Suppressor macrophage (primary cell): ENCODE data around the gene SIGLEC14.

Source experiments
- DNase-seq, 4 experiments: peaks; one replicate each; pipeline ENCODE4 v3.0.0-alpha.2; 2020 to 2022

Gene SIGLEC14

DNA sequence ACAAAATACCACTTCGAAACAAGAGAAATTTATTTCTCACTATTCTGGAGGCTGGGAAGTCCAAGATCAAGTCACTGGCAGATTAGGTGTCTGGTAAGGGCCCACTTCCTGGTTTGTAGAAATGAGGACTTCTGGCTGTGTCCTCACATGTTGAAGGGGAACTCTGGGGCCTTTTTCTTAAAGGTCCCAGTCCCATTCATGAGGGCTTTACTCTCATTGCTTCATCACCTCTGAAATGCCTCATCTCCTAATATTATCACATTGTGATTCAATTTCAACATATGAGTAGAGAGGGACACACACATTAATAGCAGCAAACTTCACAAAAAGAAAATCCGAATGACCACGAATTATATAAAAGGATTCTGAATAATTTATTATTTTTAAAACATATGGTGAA is 21.6 kb upstream of the SIGLEC14 start:
- peak; percentile 55 to 82 (median 70) for DNase-seq

DNA sequence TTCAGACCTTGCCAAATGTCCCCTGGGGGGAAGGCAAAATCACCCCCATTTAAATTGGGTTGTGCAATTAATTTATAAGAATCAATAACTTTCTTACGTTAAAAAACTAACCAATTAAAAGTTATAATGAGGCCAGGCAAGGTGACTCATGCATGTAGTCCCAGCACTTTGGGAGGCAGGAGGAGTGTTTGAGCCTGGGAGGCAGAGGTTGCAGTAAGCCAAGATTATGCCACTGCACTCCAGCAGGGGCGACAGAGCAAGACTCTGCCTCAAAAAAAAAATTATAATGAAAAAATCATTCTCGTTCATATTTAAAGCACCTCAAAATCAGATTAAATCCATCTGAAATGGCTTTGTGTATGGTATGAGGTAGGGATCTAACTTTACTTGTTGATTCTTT is 18.4 kb upstream of the SIGLEC14 start:
- DNase-seq: peak in 1 of 4 experiments; percentile 0

DNA sequence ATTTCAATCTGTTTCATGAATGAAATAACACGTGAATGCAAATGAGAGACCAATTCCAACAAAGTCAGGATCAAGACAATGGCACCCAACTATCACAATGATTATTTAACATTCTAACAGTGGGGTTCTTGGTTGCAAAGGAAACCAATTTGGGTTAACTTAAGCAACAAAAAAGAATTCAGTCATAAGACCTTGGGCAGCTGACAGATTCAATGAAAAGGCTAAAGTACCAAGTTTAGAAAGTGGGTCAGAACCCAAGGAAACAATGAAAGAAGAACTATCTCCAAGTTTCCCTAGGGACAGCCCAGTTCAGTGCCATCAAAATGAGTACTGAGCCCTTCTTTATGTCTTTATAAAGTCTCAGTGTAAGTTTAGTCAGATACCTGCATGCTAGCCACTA is 17.5 kb upstream of the SIGLEC14 start:
- peak in 1 of 4 experiments; percentile 0 for DNase-seq

DNA sequence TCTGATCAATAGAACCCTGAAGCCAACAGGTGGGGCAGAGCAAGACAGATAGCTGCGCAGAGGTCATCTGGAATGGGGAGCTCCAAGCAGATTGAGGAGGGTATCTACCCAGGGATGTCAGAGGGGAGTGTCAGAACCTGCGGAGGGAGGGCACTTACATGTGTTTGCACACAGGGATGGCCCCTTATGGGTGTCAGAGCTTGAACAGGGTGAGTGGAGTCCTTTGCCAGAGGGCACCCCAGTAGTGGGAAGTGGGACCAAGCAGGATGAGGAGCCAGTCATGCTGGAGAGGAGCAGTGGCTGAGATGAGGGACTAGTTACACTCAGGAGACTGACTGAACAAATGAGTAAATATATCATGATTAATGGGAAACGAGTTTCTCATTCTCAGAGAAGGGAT is 17.0 kb upstream of the SIGLEC14 start:
- DNase-seq: peak in 1 of 4 experiments; percentile 0

DNA sequence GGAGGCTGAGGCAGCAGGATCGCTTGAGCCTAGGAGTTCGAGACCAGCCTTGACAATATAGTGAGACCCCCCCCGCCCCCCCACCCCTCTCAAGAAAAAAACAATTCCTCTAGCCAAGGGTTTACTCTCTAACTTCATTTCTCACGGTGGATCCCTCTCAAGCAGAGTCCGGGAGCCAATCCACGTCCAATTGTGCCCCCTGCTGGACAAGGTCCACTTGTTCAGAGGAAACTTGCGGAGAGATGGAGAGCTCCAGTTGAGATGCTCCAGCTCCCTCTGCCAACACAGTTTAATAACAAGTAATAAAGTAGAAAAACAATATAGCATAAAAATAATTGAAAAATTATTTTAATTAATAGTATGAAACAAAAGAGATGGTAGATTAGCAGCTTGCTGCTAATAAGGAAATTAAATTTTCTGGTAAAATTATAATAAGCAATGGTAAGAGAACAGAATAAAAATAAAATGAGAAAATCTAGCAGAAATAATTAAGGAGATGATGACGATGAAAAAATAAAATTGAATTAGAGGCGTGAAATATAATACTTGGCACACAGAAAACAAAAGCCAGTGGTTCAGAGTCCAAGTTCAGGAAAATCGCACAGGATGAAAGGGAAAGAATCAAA is 14.5 kb upstream of the SIGLEC14 start:
- DNase-seq: peak; percentile 90 to 95 (median 94)

DNA sequence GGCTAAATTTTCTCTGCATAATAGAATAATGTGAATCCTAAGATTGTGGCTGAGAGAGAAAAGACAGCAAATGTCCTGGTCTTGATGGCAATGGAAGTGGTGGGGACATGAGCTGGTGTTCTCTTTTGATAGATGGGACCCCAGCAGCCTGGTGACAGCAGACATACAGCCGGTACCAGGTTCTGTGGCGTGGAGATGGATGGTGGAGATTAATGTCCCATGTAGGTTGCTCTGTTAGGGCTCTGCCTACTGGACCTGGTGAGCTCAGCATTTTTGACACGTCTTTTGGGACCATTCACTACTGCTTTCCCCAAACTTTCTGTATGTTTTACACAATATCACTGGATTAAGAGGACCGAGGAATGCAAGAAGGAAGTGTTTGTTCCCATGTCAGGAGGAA is 8.2 kb upstream of the SIGLEC14 start:
- DNase-seq: peak in 1 of 4 experiments; percentile 1

DNA sequence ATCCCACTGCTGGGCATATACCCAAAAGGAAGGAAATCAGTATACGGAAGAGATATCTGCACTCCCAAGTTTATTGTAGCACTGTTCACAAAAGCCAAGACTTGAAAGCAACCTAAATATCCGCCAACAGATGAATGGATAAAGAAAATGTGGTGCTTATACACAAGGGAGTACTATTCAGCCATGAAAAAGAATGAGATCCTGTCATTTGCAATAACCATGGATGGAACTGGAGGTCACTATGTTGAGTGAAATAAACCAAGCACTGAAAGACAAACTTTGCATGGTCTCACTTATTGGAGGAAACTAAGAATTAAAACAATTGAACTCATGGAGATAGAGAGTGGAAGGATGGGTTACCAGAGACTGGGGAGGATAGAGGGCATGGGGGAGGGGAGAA is 6.5 kb upstream of the SIGLEC14 start:
- peak in 1 of 4 experiments; percentile 0 for DNase-seq

DNA sequence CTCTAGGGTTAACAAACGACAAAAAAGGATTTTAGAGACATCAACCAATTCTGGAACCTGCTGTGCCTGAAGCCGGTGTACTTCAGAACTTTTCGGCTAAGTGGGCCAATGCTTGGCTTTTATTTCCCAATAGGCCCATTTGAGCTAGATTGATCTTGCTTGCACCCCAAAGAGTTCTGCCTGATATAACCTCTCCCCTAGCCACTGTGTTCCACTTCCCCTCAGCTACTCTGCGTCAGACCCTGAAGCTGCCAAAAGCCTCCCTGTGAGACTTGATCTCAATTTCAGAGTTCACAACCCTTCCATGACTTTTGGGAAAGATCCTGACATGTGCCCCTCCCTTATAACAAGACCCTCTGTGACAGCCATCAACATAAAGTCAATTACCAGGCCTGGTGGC is 5.6 kb upstream of the SIGLEC14 start:
- DNase-seq: peak; percentile 44 to 65 (median 59)

DNA sequence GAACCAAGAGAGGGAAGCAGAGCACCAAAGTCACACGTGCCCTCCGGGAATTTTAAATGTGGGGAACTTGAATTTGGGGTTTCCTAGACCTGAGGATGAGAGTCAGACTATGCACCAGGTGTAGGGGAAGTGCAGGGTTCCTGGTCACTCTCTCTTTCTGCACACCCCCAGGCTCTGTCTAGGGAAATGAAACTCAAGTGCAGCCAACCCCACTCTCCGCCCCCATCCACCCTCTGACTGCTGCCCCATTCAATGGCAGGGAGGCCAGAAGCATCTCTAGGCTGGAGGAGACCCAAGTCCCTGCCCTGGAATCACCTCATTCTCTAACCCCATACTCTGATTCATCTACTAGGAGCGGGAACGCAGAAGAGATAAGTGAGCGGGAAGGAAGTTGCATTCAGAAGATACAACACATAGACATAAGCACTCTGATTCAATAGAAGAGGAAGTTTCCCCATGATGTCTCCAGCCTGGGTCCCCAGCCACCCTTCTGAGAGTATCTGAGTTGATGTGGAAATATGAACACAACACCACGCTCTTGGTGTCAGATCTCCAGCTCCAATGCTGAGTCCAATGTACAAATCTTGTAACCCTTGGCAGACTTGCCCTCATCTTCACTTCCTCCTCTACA is 4.7 kb upstream of the SIGLEC14 start:
- DNase-seq: peak; percentile 89 to 95 (median 90)

DNA sequence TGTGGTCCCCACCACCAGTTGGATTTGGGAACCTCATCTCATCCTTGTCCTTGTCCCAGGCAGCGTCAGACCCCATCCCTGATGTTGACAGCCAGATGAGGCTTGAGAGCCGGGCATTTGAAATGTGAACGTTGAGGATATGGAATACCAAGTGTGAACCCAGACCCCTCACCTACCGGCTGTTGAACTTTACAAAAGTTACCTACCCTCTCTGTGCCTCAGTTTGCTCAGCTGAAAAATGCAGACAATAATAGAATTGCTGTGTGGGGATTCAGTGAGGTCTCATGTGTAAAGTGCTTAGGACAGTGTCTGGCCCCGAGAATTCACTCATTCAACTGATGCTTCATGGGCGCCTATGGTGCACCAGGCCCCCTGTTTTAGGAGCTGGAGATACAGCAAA is 693 bp upstream of the SIGLEC14 start:
- DNase-seq: peak in 1 of 4 experiments; percentile 0

DNA sequence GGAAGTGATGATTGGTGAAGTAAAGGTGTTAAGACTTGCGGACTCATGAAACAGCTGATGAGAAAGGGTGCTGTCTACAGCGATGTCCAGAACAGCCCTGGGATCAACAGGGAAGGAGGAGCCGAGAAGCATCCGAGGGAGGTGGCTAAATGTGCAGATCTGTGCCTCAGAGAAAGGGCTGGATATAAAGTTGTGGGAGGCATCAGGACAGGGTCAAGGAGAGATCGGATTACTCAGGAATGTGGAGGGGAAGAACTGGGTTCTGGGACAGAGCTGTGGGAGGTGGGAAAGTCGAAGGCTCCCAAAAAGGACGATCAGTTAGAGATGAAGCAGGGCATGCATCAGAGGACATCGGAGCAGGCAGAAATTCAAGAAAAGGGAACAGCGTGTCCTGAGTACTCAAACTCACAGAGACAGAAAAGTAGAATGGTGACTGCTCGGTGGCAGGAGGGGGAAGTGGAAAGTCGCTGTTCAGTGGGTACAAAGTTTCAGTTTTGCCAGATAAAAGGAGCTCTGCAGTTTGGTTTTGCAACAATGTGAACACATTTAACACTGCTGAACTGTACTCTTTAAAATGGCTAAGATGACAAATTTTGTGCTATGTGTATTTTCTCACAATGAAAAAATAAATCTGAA is 1.9 kb downstream of the SIGLEC14 start:
- DNase-seq: peak in 2 of 4 experiments; percentile 45 to 72

DNA sequence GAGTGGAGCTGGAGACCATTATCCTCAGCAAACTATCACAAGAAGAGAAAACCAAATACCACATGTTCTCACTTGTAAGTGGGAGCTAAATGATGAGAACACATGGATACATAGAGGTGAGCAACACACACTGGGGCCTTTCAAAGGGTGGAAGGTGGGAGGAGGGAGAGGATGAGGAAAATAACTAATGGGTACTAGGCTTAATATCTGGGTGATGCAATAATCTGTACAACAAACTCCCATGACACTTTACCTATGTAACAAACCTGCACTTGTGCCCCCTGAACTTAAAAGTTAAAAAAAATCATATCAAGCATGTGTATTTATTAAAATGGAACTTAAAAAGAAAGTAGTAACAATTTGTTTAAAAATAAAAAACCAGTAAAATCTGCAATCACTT is 5.0 kb downstream of the SIGLEC14 start:
- DNase-seq: no peak

DNA sequence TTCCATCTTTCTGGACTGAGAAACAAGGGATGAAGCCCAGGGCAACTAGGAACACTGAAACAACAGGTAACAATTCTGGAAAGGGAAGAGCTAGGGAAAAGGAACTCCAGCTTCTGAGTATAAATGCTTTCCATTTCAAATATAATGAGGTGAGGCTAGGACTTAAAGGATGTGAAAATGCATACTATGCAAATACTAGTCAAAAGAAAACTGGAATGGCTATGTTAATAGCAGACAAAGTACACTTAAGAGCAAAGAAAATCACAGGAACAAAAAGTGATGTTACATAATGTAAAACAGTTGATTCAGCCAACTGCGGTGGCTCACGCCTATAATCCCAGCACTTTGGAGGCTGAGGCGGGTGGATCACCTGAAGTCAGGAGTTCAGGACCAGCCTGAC is 6.2 kb downstream of the SIGLEC14 start:
- DNase-seq: no peak

DNA sequence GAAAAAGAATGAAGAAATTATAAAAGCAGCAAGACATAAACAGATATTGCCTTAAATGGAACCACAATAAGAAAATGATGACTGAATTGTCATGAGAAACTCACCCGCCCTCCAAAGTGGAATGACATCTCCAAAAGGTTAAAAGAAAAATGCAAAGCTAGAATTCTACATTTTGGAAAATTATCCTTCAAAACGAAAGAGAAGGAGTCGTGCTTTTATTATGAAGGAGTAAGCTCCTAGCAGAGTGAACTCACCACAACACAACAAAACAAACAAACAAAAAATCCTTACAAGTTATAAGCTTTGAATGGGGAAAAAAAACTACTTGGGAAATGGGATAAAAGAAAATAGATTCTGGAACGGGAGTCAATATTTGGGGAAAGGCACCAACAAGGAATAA is 6.7 kb downstream of the SIGLEC14 start:
- no peak for DNase-seq

DNA sequence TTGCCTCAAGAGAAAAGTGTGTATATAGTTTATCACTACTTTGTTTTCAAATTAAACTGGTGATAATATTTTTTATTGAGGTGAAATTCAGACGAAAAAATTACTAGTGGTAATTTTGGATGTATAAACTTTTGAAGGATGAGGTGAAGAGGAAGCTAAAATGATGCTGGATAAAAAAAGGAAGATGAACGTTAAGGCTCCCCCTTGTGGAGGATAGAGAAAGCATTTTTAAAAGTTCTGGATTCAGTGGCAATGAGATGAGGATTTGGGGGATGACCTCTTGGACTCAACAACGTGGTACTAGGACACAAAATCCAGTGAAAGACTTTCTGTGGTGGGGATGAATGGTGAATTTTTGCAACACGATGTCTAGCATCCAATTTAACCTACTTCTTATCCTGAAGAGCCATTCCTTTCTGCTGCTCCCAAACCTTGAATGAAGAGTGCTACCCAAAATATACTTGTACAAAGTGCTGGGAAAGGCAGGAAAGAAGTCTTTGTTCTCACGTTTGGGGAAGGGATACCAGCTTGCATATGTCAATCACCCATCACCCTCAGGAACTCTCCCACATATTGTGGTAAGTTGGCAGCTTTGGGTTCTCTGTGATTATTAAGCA is 9.2 kb downstream of the SIGLEC14 start:
- peak in 1 of 4 experiments; percentile 75 for DNase-seq

DNA sequence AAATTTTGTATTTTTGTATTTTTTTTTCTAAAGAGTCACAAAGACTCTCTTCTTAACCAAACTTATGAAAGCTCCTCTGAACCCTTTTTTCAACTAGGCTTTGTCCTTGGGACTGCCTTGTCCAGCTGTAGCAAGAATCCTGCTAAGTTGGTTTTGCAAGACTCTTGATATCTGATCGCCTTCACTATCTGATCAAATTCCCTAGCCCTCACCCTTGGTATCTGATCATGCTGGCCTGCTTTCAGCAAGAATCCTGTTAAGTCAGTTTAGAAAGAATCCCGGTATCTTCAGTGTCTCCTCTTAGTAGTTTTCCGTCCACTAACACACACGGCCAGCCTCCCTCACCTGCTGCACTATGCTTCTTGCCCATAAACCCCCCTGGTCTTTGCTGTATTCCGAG is 14.5 kb downstream of the SIGLEC14 start:
- DNase-seq: no peak

DNA sequence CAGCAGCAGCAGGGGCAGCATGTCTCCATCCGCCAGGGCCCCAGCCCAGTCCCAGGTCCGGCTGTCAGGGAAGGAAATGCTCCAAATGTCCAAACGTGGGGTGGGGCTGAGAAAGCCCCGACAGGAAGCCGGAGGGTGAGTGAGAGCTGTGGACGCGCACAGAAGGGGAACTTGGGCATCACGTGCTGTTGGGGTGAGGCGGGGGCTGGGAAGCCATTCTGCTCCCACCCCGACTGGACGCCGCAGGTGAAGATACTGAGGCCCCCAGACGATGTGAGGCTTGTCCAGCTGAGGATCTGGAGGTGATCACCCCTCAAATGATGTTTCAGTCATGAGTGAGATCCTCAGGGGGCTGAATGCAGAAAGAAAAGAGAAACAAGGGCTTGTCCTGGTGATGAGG is 16.3 kb downstream of the SIGLEC14 start, which contains the start of gene SIGLEC5:
Gene SIGLEC5, minus strand, starts transcription at position 87 of the 400 bp plus-strand sequence. Its CDS starts 66 bp downstream, at position 21.
- peak in 3 of 4 experiments; percentile 0 to 42 (median 37) for DNase-seq

DNA sequence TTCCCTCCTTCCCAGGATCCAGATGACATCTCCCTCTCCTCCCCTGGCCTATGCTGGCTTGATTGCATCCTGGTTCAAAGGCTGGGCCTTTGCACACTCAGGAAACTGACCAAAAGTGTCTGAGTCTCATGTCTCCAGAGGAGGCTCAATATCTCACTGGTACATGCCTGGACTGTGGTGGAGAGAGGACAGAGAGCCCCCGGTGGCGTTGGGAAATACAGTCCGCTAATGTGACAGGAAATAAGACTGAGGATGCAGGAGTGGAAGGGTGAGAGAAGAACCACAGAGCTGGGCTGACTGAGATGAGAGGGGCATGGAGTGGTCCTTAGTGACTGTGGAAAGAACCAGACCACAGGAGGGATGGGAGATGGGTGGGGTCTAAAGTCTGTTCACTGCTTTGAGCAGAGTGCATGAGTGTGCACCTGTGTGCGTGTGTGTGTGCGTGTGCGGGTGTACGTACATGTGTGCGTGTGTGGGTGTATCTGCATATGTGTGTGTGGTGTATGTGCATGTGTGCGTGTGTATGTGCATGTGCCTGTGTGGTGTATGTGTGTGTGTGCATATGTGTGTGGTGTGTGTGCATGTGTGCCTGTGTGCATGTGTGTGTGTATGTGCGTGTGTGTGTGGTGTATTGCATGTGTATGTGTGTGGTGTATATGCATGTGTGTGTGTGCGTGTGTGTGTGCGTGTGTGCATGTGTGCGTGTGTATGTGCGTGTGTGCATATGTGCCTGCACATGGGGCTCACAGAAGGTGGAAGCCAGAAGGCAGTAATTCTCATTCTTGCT is 18.3 kb downstream of the SIGLEC14 start:
- peak in 1 of 4 experiments; percentile 2 for DNase-seq

DNA sequence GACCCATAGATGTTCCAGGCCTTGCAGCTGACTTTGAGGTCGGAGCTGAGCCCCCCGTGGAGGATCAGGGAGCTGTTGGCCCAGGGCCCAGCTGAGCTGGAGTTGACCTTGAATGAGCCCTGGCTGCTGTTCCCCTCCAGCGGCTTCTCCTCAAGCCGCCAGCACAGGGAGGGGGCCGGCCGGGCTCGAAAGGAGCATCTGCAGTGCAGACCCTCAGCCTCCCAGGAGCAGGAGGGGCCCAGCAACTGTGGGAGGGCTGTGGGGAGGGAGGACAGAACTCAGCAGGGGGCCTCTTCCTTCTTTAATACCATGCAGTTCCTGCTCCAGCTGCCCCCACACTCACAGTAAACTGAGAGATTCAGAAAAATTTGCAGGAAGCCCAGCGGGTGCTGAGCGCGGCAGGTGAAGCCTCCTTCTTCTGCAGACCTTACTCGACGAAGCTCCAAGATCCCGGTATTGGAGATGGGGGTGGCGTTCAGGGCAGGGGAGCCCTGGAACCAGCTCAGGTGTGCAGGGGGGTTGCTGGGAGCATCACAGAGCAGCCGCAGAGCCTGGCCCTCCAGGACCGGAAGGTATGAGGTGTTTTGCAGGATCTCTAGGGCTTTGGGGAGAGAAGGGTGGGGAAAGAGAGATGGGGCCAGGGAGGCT is 19.0 kb downstream of the SIGLEC14 start:
- DNase-seq: peak in 1 of 4 experiments; percentile 0

DNA sequence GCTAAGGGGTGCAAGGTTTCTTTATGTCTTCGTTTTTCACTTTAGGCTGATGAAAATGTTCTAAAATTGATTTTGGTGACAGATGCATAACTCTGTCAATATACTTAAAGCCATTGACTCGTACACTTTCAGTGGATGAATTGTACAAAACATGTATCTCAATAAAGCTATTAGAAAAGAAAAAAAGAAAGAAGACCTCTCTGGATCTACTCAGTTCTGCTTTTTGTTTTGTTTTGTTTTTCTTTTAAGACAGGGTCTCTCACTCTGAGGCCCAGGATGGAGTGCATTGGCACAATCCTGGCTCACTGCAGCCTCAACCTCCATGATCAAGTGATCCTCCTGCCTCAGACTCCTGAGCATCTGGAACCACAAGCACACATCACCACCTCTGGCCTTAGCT is 19.9 kb downstream of the SIGLEC14 start:
- DNase-seq: peak in 1 of 4 experiments; percentile 0

DNA sequence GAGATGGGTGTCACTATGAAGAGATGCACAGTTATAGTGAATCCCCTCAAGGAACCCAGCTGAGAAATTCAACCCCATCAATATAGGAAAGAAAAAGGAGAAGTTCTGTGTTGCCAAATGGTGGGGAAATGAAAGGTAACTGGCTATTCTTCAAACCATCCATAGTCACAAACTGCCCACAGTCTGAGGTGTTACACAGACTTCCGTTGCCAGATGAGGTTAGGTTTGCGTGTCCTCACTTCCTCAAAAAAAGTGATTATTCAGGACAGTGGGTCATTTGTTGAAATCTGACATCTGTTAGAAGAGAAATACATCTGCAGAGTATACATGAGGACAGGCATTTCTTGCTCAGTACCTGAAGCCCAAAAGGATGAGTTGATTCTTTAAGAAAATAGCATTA is 25.4 kb downstream of the SIGLEC14 start:
- peak; percentile 53 to 81 (median 65) for DNase-seq

DNA sequence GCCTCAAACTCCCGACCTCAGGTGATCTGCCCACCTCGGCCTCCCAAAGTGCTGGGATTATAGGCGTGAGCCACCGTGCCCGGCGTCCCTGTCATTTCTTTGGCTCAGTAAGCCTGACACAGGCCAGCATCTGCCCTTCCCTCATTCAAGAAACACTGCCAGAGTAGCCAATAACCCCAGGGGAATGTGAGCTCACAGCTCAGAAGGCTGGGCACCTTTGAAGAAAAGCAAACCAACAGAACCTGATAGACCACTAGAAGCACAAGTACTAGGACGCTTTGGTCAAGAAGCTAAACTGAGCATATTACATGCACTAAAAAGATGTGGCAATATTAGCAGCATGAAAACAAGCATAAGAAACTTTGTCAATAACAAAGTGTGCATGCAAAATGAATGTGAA is 30.6 kb downstream of the SIGLEC14 start:
- DNase-seq: no peak
